KMS-11 (cell line): ENCODE data around the gene WARS2.

Source experiments
- H2AFZ ChIP-seq: fragments of 200-600 bp; sonication (generic); 2 replicates; pipeline ENCODE4 v1.6.1; 2016; ENCODE audit warnings: antibody characterized with exemption, mixed run types, low read depth
- H3K27ac ChIP-seq: fragments of 200-600 bp; sonication (generic); 2 replicates; pipeline ENCODE4 v1.6.1; 2016; ENCODE audit warnings: mild to moderate bottlenecking, mixed run types
- H3K27me3 ChIP-seq: fragments of 200-600 bp; sonication (generic); 2 replicates; pipeline ENCODE4 v1.6.1; 2017; ENCODE audit warnings: mild to moderate bottlenecking, low read depth, mixed run types, moderate library complexity; ENCODE audit not compliant: insufficient read depth
- H3K36me3 ChIP-seq: fragments of 200-600 bp; sonication (generic); 2 replicates; pipeline ENCODE4 v1.6.1; 2017; ENCODE audit warnings: mild to moderate bottlenecking, mixed run types; ENCODE audit not compliant: insufficient read depth
- H3K4me1 ChIP-seq: fragments of 200-600 bp; sonication (generic); 2 replicates; pipeline ENCODE4 v1.6.1; 2016; ENCODE audit warnings: mild to moderate bottlenecking, low read depth, mixed run types; ENCODE audit not compliant: poor library complexity, severe bottlenecking
- H3K4me2 ChIP-seq: fragments of 200-600 bp; sonication (generic); 2 replicates; pipeline ENCODE4 v1.7.0; 2016; ENCODE audit warnings: mild to moderate bottlenecking, mixed run types
- H3K4me3 ChIP-seq: fragments of 200-600 bp; sonication (generic); IDR thresholded peaks from 2 replicates; pipeline ENCODE4 v1.6.1; 2017; ENCODE audit warnings: low read depth, low read length, mixed read lengths; ENCODE audit not compliant: insufficient read depth
- H3K79me2 ChIP-seq: fragments of 200-600 bp; sonication (generic); 2 replicates; pipeline ENCODE4 v1.6.1; 2016; ENCODE audit warnings: low read depth, mixed run types; ENCODE audit not compliant: insufficient read depth
- H3K9ac ChIP-seq: fragments of 200-600 bp; sonication (generic); 2 replicates; pipeline ENCODE4 v1.6.1; 2016; ENCODE audit warnings: mild to moderate bottlenecking, mixed run types
- H4K20me1 ChIP-seq: fragments of 200-600 bp; sonication (generic); 2 replicates; pipeline ENCODE4 v1.6.1; 2016; ENCODE audit warnings: mild to moderate bottlenecking, mixed run types; ENCODE audit not compliant: insufficient read depth
- TF ChIP-seq, protein P1 (sequence below): fragments of 200-600 bp; sonication (generic); conservative IDR thresholded peaks from 2 replicates; pipeline ENCODE4 v1.6.1; 2017; ENCODE audit warnings: low read depth, mild to moderate bottlenecking, antibody characterized with exemption, low read length, moderate library complexity, mixed read lengths

WARS2 gene

DNA sequence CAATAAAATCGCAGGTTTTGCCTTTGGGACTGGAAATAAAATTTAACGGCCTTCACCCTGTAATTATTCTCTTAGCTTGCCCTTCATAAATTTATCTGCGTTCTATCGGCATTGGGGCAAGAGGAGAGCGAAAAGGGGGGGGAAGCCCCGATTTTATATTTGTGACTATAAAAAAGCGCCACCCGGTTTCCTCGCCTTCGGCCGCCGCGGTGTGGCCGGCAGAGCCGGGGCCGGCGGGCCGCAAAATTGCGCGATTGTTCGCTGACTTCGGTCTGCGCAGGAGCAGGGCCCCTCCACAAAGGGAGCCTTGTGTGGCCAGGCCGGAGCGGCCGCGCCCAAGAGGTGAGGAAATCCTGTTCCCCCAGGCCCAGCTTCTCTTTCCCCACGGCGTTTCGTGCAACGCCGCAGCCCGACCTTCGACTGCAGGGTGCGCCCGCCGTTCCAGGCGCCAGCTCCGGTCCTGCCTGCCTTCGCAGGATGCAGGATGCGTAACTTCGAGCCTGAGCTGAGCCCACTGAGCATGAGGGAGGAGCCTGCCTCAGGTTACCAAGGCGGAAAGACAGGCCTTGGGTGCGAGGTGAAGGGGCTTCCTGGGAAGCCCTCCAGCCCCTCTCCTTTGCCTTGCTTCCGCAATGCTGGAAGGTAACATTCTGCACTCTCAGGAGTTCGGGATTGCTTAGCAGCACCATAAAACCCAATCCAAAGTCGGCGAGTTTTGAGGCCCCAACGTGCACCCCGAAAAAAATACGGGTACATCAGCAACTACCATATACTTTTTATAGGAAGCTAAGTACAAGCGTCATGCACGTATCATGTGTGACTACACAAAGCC, 147.4 kb downstream of the WARS2 start:
- Histone ChIP-seq H2AFZ (no peak overlapping the region), H3K79me2 (no peaks in the 10 kb centered on the region)

DNA sequence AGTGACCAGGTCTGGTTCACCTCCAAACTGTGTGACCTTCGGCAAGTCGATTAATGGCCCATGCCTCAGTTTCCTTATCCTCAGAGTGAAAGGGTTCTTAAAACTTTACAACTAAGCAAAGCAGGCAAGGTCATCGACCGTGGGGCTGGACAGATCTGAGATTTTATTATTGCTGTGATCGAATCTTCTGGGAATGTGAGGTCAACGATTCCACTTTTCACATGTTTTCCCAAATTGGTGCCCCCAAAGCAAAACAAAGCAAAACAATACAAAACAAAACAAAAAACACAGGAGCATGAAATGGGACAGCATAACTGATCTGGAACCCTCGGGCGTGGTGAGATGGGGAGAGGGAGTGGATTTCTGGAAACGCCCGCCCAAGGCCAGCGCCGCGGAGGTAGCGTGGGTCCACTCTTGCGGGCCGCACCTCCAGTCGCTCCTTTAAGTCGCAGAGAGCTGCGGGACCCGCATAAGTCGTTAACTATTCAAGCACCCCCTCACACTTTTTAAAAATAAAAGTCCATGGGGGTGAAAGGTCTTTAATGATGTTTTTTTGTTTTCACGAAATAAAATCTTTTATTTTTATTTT, 148.1 kb downstream of the WARS2 start:
- no peak overlapping the region for H3K27ac ChIP-seq
- H3K27me3 ChIP-seq = no peaks in the 10 kb centered on the region
- no peaks in the 10 kb centered on the region for H3K79me2 ChIP-seq
- H3K4me3 ChIP-seq = no peak overlapping the region
- no peak overlapping the region for H3K9ac ChIP-seq
- TF ChIP-seq, protein P1, sequence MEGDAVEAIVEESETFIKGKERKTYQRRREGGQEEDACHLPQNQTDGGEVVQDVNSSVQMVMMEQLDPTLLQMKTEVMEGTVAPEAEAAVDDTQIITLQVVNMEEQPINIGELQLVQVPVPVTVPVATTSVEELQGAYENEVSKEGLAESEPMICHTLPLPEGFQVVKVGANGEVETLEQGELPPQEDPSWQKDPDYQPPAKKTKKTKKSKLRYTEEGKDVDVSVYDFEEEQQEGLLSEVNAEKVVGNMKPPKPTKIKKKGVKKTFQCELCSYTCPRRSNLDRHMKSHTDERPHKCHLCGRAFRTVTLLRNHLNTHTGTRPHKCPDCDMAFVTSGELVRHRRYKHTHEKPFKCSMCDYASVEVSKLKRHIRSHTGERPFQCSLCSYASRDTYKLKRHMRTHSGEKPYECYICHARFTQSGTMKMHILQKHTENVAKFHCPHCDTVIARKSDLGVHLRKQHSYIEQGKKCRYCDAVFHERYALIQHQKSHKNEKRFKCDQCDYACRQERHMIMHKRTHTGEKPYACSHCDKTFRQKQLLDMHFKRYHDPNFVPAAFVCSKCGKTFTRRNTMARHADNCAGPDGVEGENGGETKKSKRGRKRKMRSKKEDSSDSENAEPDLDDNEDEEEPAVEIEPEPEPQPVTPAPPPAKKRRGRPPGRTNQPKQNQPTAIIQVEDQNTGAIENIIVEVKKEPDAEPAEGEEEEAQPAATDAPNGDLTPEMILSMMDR = no peak
- H3K36me3 ChIP-seq = no peaks in the 10 kb centered on the region
- no peak overlapping the region for H2AFZ ChIP-seq
- H3K4me2 ChIP-seq = no peak overlapping the region
- H3K4me1 ChIP-seq = no peaks in the 10 kb centered on the region
- H4K20me1 ChIP-seq = no peaks in the 10 kb centered on the region

More for the DNA sequence above, 147.4 kb downstream of the WARS2 start:
- Histone ChIP-seq H3K27ac (no peak overlapping the region), H3K9ac (no peak overlapping the region), H3K4me3 (no peak overlapping the region), H4K20me1 (no peaks in the 10 kb centered on the region), H3K36me3 (no peaks in the 10 kb centered on the region), H3K27me3 (no peaks in the 10 kb centered on the region), H3K4me2 (no peak overlapping the region), H3K4me1 (no peaks in the 10 kb centered on the region)
- TF ChIP-seq, protein P1 = no peak

DNA sequence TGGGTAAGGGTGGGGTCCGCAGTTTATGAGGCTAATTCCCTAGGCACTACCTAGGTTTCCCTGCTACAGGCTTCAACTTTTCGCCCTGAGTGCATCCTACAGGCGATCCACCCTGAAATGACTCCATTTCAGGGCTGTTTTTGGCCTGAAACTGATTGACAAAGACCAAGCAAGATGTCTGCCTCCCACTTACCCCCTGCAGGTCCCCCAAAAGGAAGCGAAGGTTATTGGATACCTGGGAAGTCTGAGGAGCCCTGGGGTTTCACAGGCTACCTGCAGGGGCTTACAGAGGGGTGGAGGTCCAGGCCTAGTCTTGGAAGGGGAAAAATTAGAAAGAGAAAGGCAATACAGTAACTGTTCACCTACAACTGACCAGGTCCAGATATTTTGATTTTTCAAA, 149.0 kb downstream of the WARS2 start:
- Histone ChIP-seq H3K4me2 (no peak overlapping the region), H3K27me3 (no peaks in the 10 kb centered on the region), H3K27ac (no peak overlapping the region), H3K9ac (no peak overlapping the region), H3K4me3 (no peak overlapping the region), H2AFZ (no peak overlapping the region), H3K36me3 (no peaks in the 10 kb centered on the region), H4K20me1 (no peaks in the 10 kb centered on the region), H3K4me1 (no peaks in the 10 kb centered on the region), H3K79me2 (no peaks in the 10 kb centered on the region)
- TF ChIP-seq, protein P1 = no peak

DNA sequence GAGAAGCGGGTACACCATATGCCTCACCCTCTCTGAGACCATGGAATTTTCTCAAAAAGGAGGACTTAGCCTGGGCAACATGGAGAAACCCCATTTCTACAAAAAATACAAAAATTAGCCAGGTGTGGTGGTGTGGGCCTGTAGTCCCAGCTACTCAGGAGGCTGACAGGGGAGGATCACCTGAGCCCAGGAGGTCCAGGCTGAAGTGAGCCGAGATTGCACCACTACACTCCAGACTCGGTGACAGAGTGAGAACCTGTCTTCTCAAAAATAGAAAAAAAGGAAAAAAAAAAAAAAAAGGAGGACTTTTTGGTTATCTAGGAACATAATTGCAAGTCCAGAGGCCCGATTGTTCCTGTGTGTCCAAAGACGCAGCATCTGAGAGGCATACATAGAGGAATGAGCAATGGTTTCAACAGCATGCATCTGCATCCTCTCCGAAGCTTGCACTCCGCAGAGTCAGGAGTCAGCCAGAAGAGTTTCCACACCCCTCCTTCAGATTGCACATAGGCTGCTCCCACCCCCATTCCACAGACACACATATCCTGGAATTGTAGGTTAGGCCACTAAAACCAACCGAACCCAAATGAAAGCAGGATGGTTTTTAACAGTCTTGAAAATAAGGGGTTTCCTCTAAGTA, 149.8 kb downstream of the WARS2 start:
- Histone ChIP-seq H3K4me1 (no peaks in the 10 kb centered on the region), H3K9ac (no peak overlapping the region), H3K4me2 (no peak overlapping the region), H4K20me1 (no peaks in the 10 kb centered on the region), H2AFZ (no peak overlapping the region), H3K27me3 (no peaks in the 10 kb centered on the region), H3K79me2 (no peaks in the 10 kb centered on the region), H3K4me3 (no peak overlapping the region), H3K27ac (no peak overlapping the region), H3K36me3 (no peaks in the 10 kb centered on the region)
- TF ChIP-seq, protein P1 = no peak
